Fibroblast of peridontal ligament (primary cell): ENCODE data around the gene GAP43.
A peak's percentile ranks its signal among the peaks of the same experiment; 100 is the strongest.

Experiments
- DNase-seq: peaks from one replicate; pipeline ENCODE4 v3.0.0-alpha.2; 2010; ENCODE audit errors: extremely low read depth

Gene GAP43

GRCh38 chr3:115623044-115623868, at the start of gene GAP43:
TSS of gene GAP43 (plus strand) at chr3:115623510. CDS start at chr3:115623690, 180 bp downstream.
- DNase-seq: peak; percentile 83

- DNase-seq: no peak
Measured at GRCh38 chr3:115576325-115576875, 46.9 kb upstream of the GAP43 start.

GRCh38 chr3:115577000-115577399, 46.3 kb upstream of the GAP43 start:
- no peak for DNase-seq

- no peak for DNase-seq
Measured at GRCh38 chr3:115578331-115578730, 45.0 kb upstream of the GAP43 start.

GRCh38 chr3:115580566-115580965, 42.7 kb upstream of the GAP43 start:
- DNase-seq: peak; percentile 38

- DNase-seq: peak; percentile 67
Measured at GRCh38 chr3:115581362-115582135, 41.8 kb upstream of the GAP43 start.

GRCh38 chr3:115588201-115589115, 34.9 kb upstream of the GAP43 start:
- no peak for DNase-seq

- DNase-seq: peak; percentile 27
Measured at GRCh38 chr3:115590873-115591272, 32.4 kb upstream of the GAP43 start.

- DNase-seq: peak; percentile 11
Measured at GRCh38 chr3:115595611-115596275, 27.6 kb upstream of the GAP43 start.

GRCh38 chr3:115598216-115598615, 25.1 kb upstream of the GAP43 start:
- no peak for DNase-seq

GRCh38 chr3:115602194-115602593, 21.1 kb upstream of the GAP43 start:
- no peak for DNase-seq

- DNase-seq: no peak
Measured at GRCh38 chr3:115611630-115612029, 11.7 kb upstream of the GAP43 start.

- no peak for DNase-seq
Measured at GRCh38 chr3:115615001-115615814, 8.1 kb upstream of the GAP43 start.

- DNase-seq: no peak
Measured at GRCh38 chr3:115616461-115616860, 6.8 kb upstream of the GAP43 start.

GRCh38 chr3:115617591-115617990, 5.7 kb upstream of the GAP43 start:
- DNase-seq: no peak

GRCh38 chr3:115624029-115624741, 875 bp downstream of the GAP43 start:
- no peak for DNase-seq

GRCh38 chr3:115624901-115625300, 1.6 kb downstream of the GAP43 start:
- no peak for DNase-seq

GRCh38 chr3:115626006-115626409, 2.7 kb downstream of the GAP43 start:
- no peak for DNase-seq

- no peak for DNase-seq
Measured at GRCh38 chr3:115626721-115627120, 3.4 kb downstream of the GAP43 start.
